ENCODE data around the gene TMEM232. TPM values are rescaled to one million over a fixed set of nuclear protein-coding genes. Genes with fewer than 3 reads are reported as not detected.

Gene TMEM232
- total RNA-seq, 1 experiment from 2014 or later: 0.21 TPM

DNA sequence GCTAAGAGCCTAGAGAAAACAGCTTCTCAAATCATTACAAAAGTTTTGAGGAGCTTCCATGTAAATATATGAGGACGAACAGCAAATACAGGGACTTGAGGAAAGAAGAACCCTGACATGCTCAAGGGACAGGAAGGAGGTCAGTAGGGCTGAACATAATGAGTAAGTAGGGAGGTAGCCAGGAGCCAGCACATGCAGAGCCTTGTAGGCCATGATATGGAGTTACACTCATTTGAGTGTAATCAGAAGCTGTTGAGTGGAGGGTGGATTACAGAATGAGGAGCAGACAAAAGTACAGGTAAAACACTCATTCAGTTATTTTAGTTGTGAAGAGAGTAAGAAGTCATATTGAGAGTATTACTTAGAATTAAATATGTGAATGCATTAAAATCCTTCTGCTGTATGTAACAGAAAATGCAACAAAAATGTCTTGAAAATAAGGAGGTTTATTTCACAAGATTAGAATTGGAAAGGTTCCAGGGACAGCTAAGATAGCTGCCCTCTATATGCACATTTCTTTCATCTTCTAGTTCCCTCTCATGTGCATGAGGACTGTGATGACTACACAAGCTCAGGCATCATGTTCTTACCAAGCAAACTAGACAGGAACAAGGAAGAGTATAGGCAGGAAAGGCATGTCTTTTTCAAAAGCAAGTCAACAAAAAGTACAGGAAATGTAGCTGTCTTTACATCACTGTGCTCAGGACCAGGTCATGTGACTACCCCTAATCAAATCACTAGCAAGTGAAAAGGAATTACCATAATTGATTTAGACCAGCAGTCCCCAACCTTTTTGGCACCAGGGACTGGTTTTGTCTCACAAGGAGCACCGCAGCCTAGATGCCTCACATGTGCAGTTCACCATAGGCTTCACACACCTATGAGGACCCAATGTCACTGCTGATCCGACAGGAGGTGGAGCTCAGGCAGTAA, 87.2 kb downstream of the TMEM232 start:
- H3K4me3 ChIP-seq (ENCODE audit: low read depth in 2 of 2, low read length in 2 of 2): no peak overlapping the region
- H3K36me3 ChIP-seq (ENCODE audit: control insufficient read depth, insufficient read depth, low read length): no peaks in the 10 kb centered on the region
- intact Hi-C loops (cut with micrococcal nuclease; ENCODE audit: unreplicated experiment): no loop called here
- ChIA-PET POLR2A (no interaction called here), CTCF (no interaction called here)
- in situ Hi-C loops (cut with HindIII; ENCODE audit: low pct_unique_long_range_greater_than_20kb, low sequenced_read_pairs): no loop called here
- no peak overlapping the region for H3K27ac ChIP-seq (ENCODE audit: low read length)
- TF ChIP-seq, protein P1, sequence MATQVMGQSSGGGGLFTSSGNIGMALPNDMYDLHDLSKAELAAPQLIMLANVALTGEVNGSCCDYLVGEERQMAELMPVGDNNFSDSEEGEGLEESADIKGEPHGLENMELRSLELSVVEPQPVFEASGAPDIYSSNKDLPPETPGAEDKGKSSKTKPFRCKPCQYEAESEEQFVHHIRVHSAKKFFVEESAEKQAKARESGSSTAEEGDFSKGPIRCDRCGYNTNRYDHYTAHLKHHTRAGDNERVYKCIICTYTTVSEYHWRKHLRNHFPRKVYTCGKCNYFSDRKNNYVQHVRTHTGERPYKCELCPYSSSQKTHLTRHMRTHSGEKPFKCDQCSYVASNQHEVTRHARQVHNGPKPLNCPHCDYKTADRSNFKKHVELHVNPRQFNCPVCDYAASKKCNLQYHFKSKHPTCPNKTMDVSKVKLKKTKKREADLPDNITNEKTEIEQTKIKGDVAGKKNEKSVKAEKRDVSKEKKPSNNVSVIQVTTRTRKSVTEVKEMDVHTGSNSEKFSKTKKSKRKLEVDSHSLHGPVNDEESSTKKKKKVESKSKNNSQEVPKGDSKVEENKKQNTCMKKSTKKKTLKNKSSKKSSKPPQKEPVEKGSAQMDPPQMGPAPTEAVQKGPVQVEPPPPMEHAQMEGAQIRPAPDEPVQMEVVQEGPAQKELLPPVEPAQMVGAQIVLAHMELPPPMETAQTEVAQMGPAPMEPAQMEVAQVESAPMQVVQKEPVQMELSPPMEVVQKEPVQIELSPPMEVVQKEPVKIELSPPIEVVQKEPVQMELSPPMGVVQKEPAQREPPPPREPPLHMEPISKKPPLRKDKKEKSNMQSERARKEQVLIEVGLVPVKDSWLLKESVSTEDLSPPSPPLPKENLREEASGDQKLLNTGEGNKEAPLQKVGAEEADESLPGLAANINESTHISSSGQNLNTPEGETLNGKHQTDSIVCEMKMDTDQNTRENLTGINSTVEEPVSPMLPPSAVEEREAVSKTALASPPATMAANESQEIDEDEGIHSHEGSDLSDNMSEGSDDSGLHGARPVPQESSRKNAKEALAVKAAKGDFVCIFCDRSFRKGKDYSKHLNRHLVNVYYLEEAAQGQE (IDR thresholded peaks at IDR 0.05; ENCODE audit: insufficient read depth in 1 of 2, low read depth in 2 of 2, low read length in 1 of 2): no peak
- TF ChIP-seq, protein P2, sequence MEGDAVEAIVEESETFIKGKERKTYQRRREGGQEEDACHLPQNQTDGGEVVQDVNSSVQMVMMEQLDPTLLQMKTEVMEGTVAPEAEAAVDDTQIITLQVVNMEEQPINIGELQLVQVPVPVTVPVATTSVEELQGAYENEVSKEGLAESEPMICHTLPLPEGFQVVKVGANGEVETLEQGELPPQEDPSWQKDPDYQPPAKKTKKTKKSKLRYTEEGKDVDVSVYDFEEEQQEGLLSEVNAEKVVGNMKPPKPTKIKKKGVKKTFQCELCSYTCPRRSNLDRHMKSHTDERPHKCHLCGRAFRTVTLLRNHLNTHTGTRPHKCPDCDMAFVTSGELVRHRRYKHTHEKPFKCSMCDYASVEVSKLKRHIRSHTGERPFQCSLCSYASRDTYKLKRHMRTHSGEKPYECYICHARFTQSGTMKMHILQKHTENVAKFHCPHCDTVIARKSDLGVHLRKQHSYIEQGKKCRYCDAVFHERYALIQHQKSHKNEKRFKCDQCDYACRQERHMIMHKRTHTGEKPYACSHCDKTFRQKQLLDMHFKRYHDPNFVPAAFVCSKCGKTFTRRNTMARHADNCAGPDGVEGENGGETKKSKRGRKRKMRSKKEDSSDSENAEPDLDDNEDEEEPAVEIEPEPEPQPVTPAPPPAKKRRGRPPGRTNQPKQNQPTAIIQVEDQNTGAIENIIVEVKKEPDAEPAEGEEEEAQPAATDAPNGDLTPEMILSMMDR (IDR thresholded peaks at IDR 0.05): no peak
- no peak for TF ChIP-seq TCF7L2 (IDR thresholded peaks at IDR 0.05; ENCODE audit: low read depth, low read length)
- no peak for DNase-seq (ENCODE audit: low read depth, low spot score)
- ATAC-seq: no peak
- H3K27me3 ChIP-seq (ENCODE audit: control insufficient read depth, insufficient read depth, low read length): no peaks in the 10 kb centered on the region
- H3K4me1 ChIP-seq (ENCODE audit: control insufficient read depth, insufficient read depth, low read length): no peaks in the 10 kb centered on the region
- H3K9me3 ChIP-seq (ENCODE audit: control insufficient read depth, insufficient read depth, low read depth, low read length): no peaks in the 10 kb centered on the region
- no TSS peak for BruUV-seq (replicated peaks)

DNA sequence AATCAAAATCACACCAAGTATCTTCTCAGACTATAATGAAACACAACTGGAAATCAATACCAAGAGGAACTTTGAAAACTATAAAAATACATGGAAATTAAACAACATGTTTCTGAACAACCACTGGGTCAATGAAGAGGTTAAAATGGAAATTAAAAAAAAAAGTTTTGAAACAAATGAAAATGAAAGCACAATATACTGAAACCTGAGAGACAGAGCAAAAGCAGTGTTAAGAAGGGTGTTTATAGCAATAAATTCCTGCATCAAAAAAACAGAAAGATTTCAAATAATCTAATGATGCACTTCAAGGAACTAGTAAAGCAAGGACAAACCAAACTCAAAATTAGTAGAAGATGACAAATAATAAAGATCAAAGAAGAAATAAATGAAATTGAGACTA, 92.0 kb downstream of the TMEM232 start:
- H3K9me3 ChIP-seq (ENCODE audit: control insufficient read depth, insufficient read depth, low read depth, low read length): no peaks in the 10 kb centered on the region
- POLR2A ChIA-PET: no interaction called here
- TF ChIP-seq TCF7L2 (IDR thresholded peaks at IDR 0.05; ENCODE audit: low read depth, low read length) (no peak), POLR2AphosphoS5 (IDR thresholded peaks at IDR 0.05; ENCODE audit: low read depth, low read length) (no peak), SIN3A (IDR thresholded peaks at IDR 0.05; ENCODE audit: borderline replicate concordance, insufficient read depth, low read depth, low read length) (no peak)
- TF ChIP-seq, protein P2 (IDR thresholded peaks at IDR 0.05): no peak
- TF ChIP-seq, protein P1 (IDR thresholded peaks at IDR 0.05; ENCODE audit: insufficient read depth in 1 of 2, low read depth in 2 of 2, low read length in 1 of 2): no peak
- ATAC-seq (no peak), DNase-seq (ENCODE audit: low read depth, low spot score) (no peak)
- CTCF ChIA-PET: no interaction called here
- no peak overlapping the region for H3K4me3 ChIP-seq (ENCODE audit: low read depth in 2 of 2, low read length in 2 of 2)
- H3K36me3 ChIP-seq (ENCODE audit: control insufficient read depth, insufficient read depth, low read length): no peaks in the 10 kb centered on the region
- intact Hi-C loops (cut with micrococcal nuclease; ENCODE audit: unreplicated experiment): no loop called here
- in situ Hi-C loops (cut with HindIII; ENCODE audit: low pct_unique_long_range_greater_than_20kb, low sequenced_read_pairs): no loop called here
- no peak overlapping the region for H3K27ac ChIP-seq (ENCODE audit: low read length)
- no peaks in the 10 kb centered on the region for H3K4me1 ChIP-seq (ENCODE audit: control insufficient read depth, insufficient read depth, low read length)
- no peaks in the 10 kb centered on the region; the same call in 1 of the 2 replicates for H3K27me3 ChIP-seq (ENCODE audit: control insufficient read depth, insufficient read depth, low read length)
- no TSS peak for BruUV-seq (replicated peaks)

Measured in Panc1 (cell line).